Kidney epithelial cell (primary cell): ENCODE data around the gene SGMS1. TPM values are rescaled to one million over a fixed set of nuclear protein-coding genes. Genes with fewer than 3 reads are reported as not detected.
"Not testable (repeated sequence)": the region's sequence is repeated elsewhere in the genome, so short reads cannot be mapped to it uniquely, and the experiment has no call there.

Source experiments
- DNase-seq: peaks from one replicate; pipeline ENCODE4 v3.0.0-alpha.2; 2010; ENCODE audit warnings: low read depth
- H3K27me3 ChIP-seq: 2 replicates; pipeline ENCODE4 v1.6.0; 2011; ENCODE audit warnings: low read length; ENCODE audit not compliant: control insufficient read depth, insufficient read depth
- H3K36me3 ChIP-seq: 2 replicates; pipeline ENCODE4 v1.5.1; 2011; ENCODE audit warnings: low read length; ENCODE audit not compliant: control insufficient read depth, insufficient read depth
- H3K4me3 ChIP-seq: 2 replicates; pipeline ENCODE4 v1.5.1; 2011; ENCODE audit warnings: low read depth, mild to moderate bottlenecking, control low read depth, low read length
- total RNA-seq: library from RNA; depleted of rRNA; stranded (reverse); fragments of >200 nt; gene quantifications from 2 replicates; pipeline ENCODE4 v1.2.3, GENCODE V29; 2015
- TF ChIP-seq, protein P1 (sequence below): IDR thresholded peaks from 2 replicates; pipeline ENCODE4 v1.5.1; 2011; ENCODE audit warnings: mild to moderate bottlenecking, moderate library complexity, low read length, control low read depth, inconsistent platforms; ENCODE audit not compliant: insufficient read depth, poor library complexity, severe bottlenecking

SGMS1 gene
- total RNA-seq, 1 donor from 2014 or later = 27.0 TPM

DNA sequence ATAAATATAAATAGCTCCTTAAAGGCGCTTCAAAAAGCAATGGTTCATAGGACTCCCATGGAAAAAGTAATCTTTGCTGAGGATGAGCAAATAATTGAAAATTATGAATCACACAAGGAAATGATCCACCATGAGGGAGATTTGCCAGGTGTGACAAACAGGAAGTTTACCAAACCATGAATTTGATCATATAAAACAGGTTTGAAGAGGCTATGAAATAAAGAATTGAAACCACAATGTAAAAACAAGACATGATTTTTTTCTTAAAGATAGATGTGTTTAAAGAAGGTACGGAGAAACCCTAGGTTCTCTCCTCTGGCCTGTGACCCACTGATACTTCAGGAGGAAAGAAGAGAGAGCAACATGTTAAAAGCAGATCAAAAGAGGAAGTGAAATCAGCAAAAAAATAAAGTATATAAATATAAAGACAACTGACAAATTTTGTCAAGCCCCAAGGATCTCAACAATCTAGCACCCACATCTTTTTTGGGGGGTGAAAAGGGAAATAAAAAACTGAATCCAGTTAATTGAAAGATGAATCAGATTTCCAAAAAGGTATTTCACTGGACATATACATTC, 261.1 kb downstream of the SGMS1 start:
- no peaks in the 10 kb centered on the region for H3K27me3 ChIP-seq
- no peak overlapping the region for H3K4me3 ChIP-seq
- no peak for DNase-seq
- TF ChIP-seq, protein P1, sequence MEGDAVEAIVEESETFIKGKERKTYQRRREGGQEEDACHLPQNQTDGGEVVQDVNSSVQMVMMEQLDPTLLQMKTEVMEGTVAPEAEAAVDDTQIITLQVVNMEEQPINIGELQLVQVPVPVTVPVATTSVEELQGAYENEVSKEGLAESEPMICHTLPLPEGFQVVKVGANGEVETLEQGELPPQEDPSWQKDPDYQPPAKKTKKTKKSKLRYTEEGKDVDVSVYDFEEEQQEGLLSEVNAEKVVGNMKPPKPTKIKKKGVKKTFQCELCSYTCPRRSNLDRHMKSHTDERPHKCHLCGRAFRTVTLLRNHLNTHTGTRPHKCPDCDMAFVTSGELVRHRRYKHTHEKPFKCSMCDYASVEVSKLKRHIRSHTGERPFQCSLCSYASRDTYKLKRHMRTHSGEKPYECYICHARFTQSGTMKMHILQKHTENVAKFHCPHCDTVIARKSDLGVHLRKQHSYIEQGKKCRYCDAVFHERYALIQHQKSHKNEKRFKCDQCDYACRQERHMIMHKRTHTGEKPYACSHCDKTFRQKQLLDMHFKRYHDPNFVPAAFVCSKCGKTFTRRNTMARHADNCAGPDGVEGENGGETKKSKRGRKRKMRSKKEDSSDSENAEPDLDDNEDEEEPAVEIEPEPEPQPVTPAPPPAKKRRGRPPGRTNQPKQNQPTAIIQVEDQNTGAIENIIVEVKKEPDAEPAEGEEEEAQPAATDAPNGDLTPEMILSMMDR = no peak
- no peaks in the 10 kb centered on the region for H3K36me3 ChIP-seq

- H3K27me3 ChIP-seq = no peaks in the 10 kb centered on the region
- no peaks in the 10 kb centered on the region for H3K36me3 ChIP-seq
- TF ChIP-seq, protein P1 = no peak
- H3K4me3 ChIP-seq = no peak overlapping the region
- DNase-seq = no peak
Observed at GRCh38 chr10:50361946-50362345, 261.8 kb downstream of the SGMS1 start.

GRCh38 chr10:50360077-50360850, 263.5 kb downstream of the SGMS1 start:
- DNase-seq = no peak
- H3K4me3 ChIP-seq = no peak overlapping the region
- no peaks in the 10 kb centered on the region for H3K36me3 ChIP-seq
- TF ChIP-seq, protein P1 = no peak
- H3K27me3 ChIP-seq = no peaks in the 10 kb centered on the region

DNA sequence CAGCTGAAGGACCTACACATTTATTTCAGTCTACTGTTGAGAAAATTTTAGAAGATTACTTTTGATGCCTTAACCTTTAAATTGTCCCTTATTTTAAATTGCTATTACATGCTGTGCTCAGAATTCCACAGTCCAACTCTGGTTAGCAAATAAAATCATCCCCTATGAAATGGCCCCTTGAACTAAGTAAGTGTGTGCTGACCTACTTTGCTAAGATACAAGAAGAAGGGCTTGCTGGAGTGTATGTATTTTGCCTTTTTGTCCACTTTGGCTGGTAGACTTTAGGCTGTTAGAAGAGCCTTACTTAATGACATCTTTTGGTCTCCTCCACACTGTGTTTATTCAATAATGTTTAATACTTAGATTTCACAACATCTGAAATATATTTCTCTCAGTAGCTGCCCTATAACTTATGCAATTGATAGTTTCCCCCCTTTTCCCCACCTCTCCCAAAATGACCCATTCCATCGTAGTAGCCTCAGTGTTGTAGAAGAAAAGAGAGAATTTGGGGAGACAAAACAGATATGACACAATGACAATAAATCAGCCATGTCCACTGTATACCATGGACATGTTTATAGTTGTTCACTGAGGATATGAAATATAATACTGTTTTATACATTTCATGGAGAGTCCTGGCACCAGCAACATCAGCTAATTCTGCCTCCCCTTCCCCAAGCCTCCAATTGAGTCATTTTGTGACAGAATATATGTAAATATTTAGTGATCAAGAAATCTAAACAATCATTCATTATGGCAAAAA, 264.6 kb downstream of the SGMS1 start:
- no peak overlapping the region for H3K4me3 ChIP-seq
- H3K36me3 ChIP-seq = no peaks in the 10 kb centered on the region
- no peak for DNase-seq
- H3K27me3 ChIP-seq = no peaks in the 10 kb centered on the region
- TF ChIP-seq, protein P1 = no peak

GRCh38 chr10:50358411-50358810, 265.3 kb downstream of the SGMS1 start:
- Histone ChIP-seq H3K36me3 (no peaks in the 10 kb centered on the region), H3K27me3 (no peaks in the 10 kb centered on the region), H3K4me3 (no peak overlapping the region)
- no peak for DNase-seq
- TF ChIP-seq, protein P1 = no peak

DNA sequence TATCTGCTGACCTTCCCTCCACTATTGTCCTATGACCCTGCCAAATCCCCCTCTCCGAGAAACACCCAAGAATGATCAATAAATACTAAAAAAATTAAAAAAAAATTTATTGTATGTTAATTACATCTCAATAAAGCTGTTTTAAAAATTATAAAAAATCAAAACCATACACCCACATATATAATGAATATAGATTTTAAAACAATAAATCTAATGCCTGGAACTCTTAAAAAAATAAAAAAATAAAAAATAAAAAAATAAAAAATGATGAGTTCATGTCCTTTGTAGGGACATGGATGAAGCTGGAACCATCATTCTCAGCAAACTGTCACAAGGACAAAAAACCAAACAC, 267.3 kb downstream of the SGMS1 start:
- H3K27me3 ChIP-seq, DNase-seq, H3K4me3 ChIP-seq, H3K36me3 ChIP-seq: not testable (repeated sequence)

DNA sequence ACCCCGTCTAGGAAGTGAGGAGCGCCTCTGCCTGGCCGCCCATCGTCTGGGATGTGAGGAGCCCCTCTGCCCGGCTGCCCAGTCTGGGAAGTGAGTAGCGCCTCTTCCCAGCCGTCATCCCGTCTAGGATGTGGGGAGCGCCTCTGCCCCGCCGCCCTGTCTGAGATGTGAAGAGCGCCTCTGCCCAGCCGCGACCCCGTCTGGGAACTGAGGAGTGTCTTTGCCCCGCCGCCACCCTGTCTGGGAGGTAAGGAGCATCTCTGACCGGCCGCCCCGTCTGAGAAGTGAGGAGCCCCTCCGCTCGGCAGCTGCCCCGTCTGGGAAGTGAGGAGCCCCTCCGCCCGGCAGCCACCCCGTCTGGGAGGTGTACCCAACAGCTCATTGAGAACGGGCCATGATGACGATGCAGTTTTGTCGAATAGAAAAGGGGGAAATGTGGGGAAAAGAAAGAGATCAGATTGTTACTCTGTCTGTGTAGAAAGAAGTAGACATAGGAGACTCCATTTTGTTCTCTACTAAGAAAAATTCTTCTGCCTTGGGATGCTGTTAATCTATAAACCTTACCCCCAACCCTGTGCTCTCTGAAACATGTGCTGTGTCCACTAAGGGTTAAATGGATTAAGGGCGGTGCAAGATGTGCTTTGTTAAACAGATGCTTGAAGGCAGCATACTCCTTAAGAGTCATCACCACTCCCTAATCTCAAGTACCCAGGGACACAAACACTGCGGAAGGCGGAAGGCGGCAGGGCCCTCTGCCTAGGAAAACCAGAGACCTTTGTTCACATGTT, 267.9 kb downstream of the SGMS1 start:
- H3K27me3 ChIP-seq, DNase-seq, H3K36me3 ChIP-seq, H3K4me3 ChIP-seq: not testable (repeated sequence)
